Neural cell (in vitro differentiated cells): ENCODE measurements around the gene ADAMTS2.

Experiments used
- CTCF ChIP-seq: fragments of 450-650 bp; IDR thresholded peaks from 2 replicates; pipeline ENCODE4 v1.5.1; 2014; ENCODE audit warnings: antibody characterized with exemption, mild to moderate bottlenecking, moderate library complexity; ENCODE audit not compliant: poor library complexity, severe bottlenecking
- EP300 ChIP-seq: fragments of 450-650 bp; conservative IDR thresholded peaks from 2 replicates; pipeline ENCODE4 v1.6.1; 2014; ENCODE audit warnings: antibody characterized with exemption, mild to moderate bottlenecking, moderate library complexity; ENCODE audit not compliant: poor library complexity, severe bottlenecking
- POLR2AphosphoS5 ChIP-seq: IDR thresholded peaks from 2 replicates; pipeline ENCODE4 v1.6.1; 2012
- SMC3 ChIP-seq: fragments of 450-650 bp; conservative IDR thresholded peaks from 2 replicates; pipeline ENCODE4 v1.6.1; 2014; ENCODE audit warnings: antibody characterized with exemption, mild to moderate bottlenecking, moderate library complexity; ENCODE audit not compliant: poor library complexity
- TF ChIP-seq, protein P1 (sequence below): IDR thresholded peaks from 2 replicates; pipeline ENCODE4 v1.6.1; 2012; ENCODE audit warnings: borderline replicate concordance

DNA sequence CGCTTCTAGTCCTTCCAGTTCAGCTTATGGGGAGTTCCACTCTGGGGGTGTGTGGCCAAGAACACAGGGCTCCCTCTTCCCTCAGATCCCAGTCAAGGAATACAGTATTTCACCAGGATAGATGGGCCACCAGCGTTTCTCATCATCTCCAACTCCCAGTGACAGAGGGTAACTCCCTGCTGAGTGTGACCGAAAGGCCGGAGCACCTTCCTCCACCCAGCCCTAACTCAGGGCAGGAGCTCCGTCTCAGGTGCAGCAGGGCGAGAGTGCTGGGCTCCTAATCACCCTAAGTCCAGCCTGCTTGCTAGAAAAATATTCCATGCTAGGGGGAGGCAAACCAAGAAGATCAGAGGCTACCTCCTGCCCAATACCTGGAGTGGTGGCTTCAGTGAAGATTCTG lies 102.6 kb downstream of the ADAMTS2 start:
- TF ChIP-seq POLR2AphosphoS5 (no peak), SMC3 (no peak), CTCF (no peak), EP300 (no peak)
- TF ChIP-seq, protein P1, sequence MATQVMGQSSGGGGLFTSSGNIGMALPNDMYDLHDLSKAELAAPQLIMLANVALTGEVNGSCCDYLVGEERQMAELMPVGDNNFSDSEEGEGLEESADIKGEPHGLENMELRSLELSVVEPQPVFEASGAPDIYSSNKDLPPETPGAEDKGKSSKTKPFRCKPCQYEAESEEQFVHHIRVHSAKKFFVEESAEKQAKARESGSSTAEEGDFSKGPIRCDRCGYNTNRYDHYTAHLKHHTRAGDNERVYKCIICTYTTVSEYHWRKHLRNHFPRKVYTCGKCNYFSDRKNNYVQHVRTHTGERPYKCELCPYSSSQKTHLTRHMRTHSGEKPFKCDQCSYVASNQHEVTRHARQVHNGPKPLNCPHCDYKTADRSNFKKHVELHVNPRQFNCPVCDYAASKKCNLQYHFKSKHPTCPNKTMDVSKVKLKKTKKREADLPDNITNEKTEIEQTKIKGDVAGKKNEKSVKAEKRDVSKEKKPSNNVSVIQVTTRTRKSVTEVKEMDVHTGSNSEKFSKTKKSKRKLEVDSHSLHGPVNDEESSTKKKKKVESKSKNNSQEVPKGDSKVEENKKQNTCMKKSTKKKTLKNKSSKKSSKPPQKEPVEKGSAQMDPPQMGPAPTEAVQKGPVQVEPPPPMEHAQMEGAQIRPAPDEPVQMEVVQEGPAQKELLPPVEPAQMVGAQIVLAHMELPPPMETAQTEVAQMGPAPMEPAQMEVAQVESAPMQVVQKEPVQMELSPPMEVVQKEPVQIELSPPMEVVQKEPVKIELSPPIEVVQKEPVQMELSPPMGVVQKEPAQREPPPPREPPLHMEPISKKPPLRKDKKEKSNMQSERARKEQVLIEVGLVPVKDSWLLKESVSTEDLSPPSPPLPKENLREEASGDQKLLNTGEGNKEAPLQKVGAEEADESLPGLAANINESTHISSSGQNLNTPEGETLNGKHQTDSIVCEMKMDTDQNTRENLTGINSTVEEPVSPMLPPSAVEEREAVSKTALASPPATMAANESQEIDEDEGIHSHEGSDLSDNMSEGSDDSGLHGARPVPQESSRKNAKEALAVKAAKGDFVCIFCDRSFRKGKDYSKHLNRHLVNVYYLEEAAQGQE, result no peak
